LoVo (cell line): ENCODE measurements around the gene WDFY4.

ENCODE experiments used
- DNase-seq: peaks from one replicate; pipeline ENCODE4 v3.0.0-alpha.2; 2016; ENCODE audit warnings: low spot score

WDFY4 gene

GRCh38 chr10:48910548-48910947 lies 225.9 kb downstream of the WDFY4 start:
- no peak for DNase-seq

GRCh38 chr10:48913674-48914073 lies 229.0 kb downstream of the WDFY4 start:
- DNase-seq = no peak

- no peak for DNase-seq
These were observed 239.1 kb downstream of the WDFY4 start for GRCh38 chr10:48923748-48924147.

- DNase-seq = no peak
These were observed 240.3 kb downstream of the WDFY4 start for GRCh38 chr10:48924988-48925387.

- no peak for DNase-seq
These were observed 241.6 kb downstream of the WDFY4 start for GRCh38 chr10:48926255-48926654.

GRCh38 chr10:48926764-48927540 lies 242.3 kb downstream of the WDFY4 start:
- DNase-seq = no peak

- DNase-seq = no peak
These were observed 244.8 kb downstream of the WDFY4 start for GRCh38 chr10:48929413-48929990.

- DNase-seq = no peak
These were observed 246.5 kb downstream of the WDFY4 start for GRCh38 chr10:48931188-48931587.

- no peak for DNase-seq
These were observed 248.4 kb downstream of the WDFY4 start for GRCh38 chr10:48932831-48933664.

- DNase-seq = no peak
These were observed 250.2 kb downstream of the WDFY4 start for GRCh38 chr10:48934672-48935501.

GRCh38 chr10:48935577-48935976 lies 250.9 kb downstream of the WDFY4 start:
- no peak for DNase-seq

GRCh38 chr10:48937796-48938195 lies 253.1 kb downstream of the WDFY4 start:
- no peak for DNase-seq

- DNase-seq = no peak
These were observed 253.6 kb downstream of the WDFY4 start for GRCh38 chr10:48938281-48938680.

GRCh38 chr10:48938990-48939536 lies 254.4 kb downstream of the WDFY4 start:
- DNase-seq = no peak

- DNase-seq = no peak
These were observed 255.2 kb downstream of the WDFY4 start, which contains the start of gene LRRC18 for GRCh38 chr10:48939790-48940325. TSS of gene LRRC18 (minus strand) at chr10:48939840. CDS start at chr10:48914155, 25,685 bp downstream.

GRCh38 chr10:48940372-48940771 lies 255.7 kb downstream of the WDFY4 start:
- no peak for DNase-seq

GRCh38 chr10:48940958-48941357 lies 256.3 kb downstream of the WDFY4 start:
- DNase-seq = no peak

GRCh38 chr10:48941427-48942075 lies 256.9 kb downstream of the WDFY4 start:
- DNase-seq = no peak

GRCh38 chr10:48943096-48943495 lies 258.4 kb downstream of the WDFY4 start:
- no peak for DNase-seq

- DNase-seq = no peak
These were observed 259.5 kb downstream of the WDFY4 start for GRCh38 chr10:48944171-48944570.
